ENCODE data around the gene RHBDD1. TPM values are rescaled to one million over a fixed set of nuclear protein-coding genes. Genes with fewer than 3 reads are reported as not detected.
A peak's percentile ranks its signal among the peaks of the same experiment; 100 is the strongest.

RHBDD1 gene
- total and polyA plus RNA-seq, 2 donors (not counting 1 experiment from before 2014, with no cell fraction given), result 21.2 to 128 TPM

GRCh38 chr2:226898897-226899296, 63.0 kb downstream of the RHBDD1 start:
- peaks cover 11% of the 10 kb centered on the region for H3K79me2 ChIP-seq (ENCODE audit: control insufficient read depth, insufficient read depth, low read length)
- no peak overlapping the region for H2AFZ ChIP-seq (ENCODE audit: insufficient read depth, low read depth, low read length, poor library complexity, severe bottlenecking)
- H3K27me3 ChIP-seq (replicated peaks in 1 of 4; ENCODE audit: control extremely low read depth in 1 of 4, control insufficient read depth in 3 of 4, insufficient read depth in 4 of 4, low read length in 3 of 4), result no peaks in the 10 kb centered on the region
- no peak overlapping the region for H3K4me2 ChIP-seq (replicated peaks; ENCODE audit: low read depth, low read length, poor library complexity, severe bottlenecking)
- intact Hi-C loops (cut with micrococcal nuclease), result no loop called here
- peaks cover 14 to 19% of the 10 kb centered on the region in 2 donors for H3K4me1 ChIP-seq (ENCODE audit: control insufficient read depth in 2 of 2, insufficient read depth in 2 of 2, low read length in 2 of 2)
- DNase-seq (no peak), ATAC-seq (ENCODE audit: low read depth) (no peak)
- no CpG with 5 or more reads among the region's 3 CpGs for WGBS (ENCODE audit: insufficient coverage)
- H3K36me3 ChIP-seq (replicated peaks in 1 of 2; ENCODE audit: control extremely low read depth in 1 of 2, control insufficient read depth in 1 of 2, extremely low read depth in 1 of 2, insufficient read depth in 2 of 2, low read length in 1 of 2), result peaks cover 0 to 22% of the 10 kb centered on the region in 2 experiments
- Mint-ChIP-seq H3K27ac (no peak overlapping the region), H3K27me3 (no peaks in the 10 kb centered on the region), H3K9me3 (ENCODE audit: insufficient read depth) (no peaks in the 10 kb centered on the region), H3K4me1 (peaks cover 44% of the 10 kb centered on the region), H3K4me3 (no peak overlapping the region)
- ChIA-PET CTCF (interaction anchor here (0.7 to 1.1 kb wide), 3 partner anchors 59 to 85 kb away, joined by 3 to 4 read pairs (median 3); partner anchors contain the start of gene RHBDD1), POLR2A (no interaction called here)
- no peak overlapping the region for H3K9ac ChIP-seq (ENCODE audit: low read length)
- peak overlapping the region in 1 of 2 donors; percentile 17 for H3K27ac ChIP-seq (ENCODE audit: low read length in 2 of 2)
- no peak overlapping the region for H3K4me3 ChIP-seq (ENCODE audit: control extremely low read depth in 1 of 5, extremely low read depth in 1 of 5, insufficient read depth in 1 of 5, low read depth in 2 of 5, low read length in 4 of 5)
- no peaks in the 10 kb centered on the region for H3K9me3 ChIP-seq (ENCODE audit: control extremely low read depth in 1 of 3, control insufficient read depth in 2 of 3, insufficient read depth in 1 of 3, low read length in 2 of 3)
- H4K20me1 ChIP-seq (ENCODE audit: control insufficient read depth, insufficient read depth, low read length, poor library complexity, severe bottlenecking), result no peaks in the 10 kb centered on the region
- TF ChIP-seq EZH2 (IDR thresholded peaks at IDR 0.05; ENCODE audit: borderline replicate concordance, insufficient read depth, low read depth, low read length, poor library complexity, severe bottlenecking), result no peak
- TF ChIP-seq CTCF (IDR thresholded peaks at IDR 0.05), result no peak

GRCh38 chr2:226902041-226902966, 66.5 kb downstream of the RHBDD1 start:
- Mint-ChIP-seq H3K27me3 (no peaks in the 10 kb centered on the region), H3K4me1 (peaks cover 74% of the 10 kb centered on the region), H3K27ac (peak overlapping the region; percentile 46), H3K4me3 (peak overlapping the region; percentile 1), H3K9me3 (ENCODE audit: insufficient read depth) (no peaks in the 10 kb centered on the region)
- WGBS (ENCODE audit: insufficient coverage), result no CpG with 5 or more reads among the region's 6 CpGs
- ATAC-seq (ENCODE audit: low read depth) (no peak), DNase-seq (no peak)
- Histone ChIP-seq H3K9me3 (ENCODE audit: control extremely low read depth in 1 of 3, control insufficient read depth in 2 of 3, insufficient read depth in 1 of 3, low read length in 2 of 3) (no peaks in the 10 kb centered on the region), H3K36me3 (replicated peaks in 1 of 2; ENCODE audit: control extremely low read depth in 1 of 2, control insufficient read depth in 1 of 2, extremely low read depth in 1 of 2, insufficient read depth in 2 of 2, low read length in 1 of 2) (peaks cover 0 to 11% of the 10 kb centered on the region in 2 experiments), H4K20me1 (ENCODE audit: control insufficient read depth, insufficient read depth, low read length, poor library complexity, severe bottlenecking) (no peaks in the 10 kb centered on the region), H3K9ac (ENCODE audit: low read length) (no peak overlapping the region), H3K79me2 (ENCODE audit: control insufficient read depth, insufficient read depth, low read length) (peaks cover 13% of the 10 kb centered on the region), H3K4me1 (ENCODE audit: control insufficient read depth in 2 of 2, insufficient read depth in 2 of 2, low read length in 2 of 2) (peaks cover 43 to 52% of the 10 kb centered on the region in 2 donors), H3K27me3 (replicated peaks in 1 of 4; ENCODE audit: control extremely low read depth in 1 of 4, control insufficient read depth in 3 of 4, insufficient read depth in 4 of 4, low read length in 3 of 4) (no peaks in the 10 kb centered on the region), H3K4me2 (replicated peaks; ENCODE audit: low read depth, low read length, poor library complexity, severe bottlenecking) (peak overlapping the region; percentile 9), H3K4me3 (ENCODE audit: control extremely low read depth in 1 of 5, extremely low read depth in 1 of 5, insufficient read depth in 1 of 5, low read depth in 2 of 5, low read length in 4 of 5) (no peak overlapping the region), H2AFZ (ENCODE audit: insufficient read depth, low read depth, low read length, poor library complexity, severe bottlenecking) (no peak overlapping the region), H3K27ac (ENCODE audit: low read length in 2 of 2) (no peak overlapping the region)
- CTCF ChIA-PET, result interaction anchor here (1.0 kb wide), 1 partner anchor 82 kb away, joined by 3 read pairs; no protein-coding TSS in a partner anchor
- TF ChIP-seq CTCF (IDR thresholded peaks at IDR 0.05), result no peak
- no peak for TF ChIP-seq EZH2 (IDR thresholded peaks at IDR 0.05; ENCODE audit: borderline replicate concordance, insufficient read depth, low read depth, low read length, poor library complexity, severe bottlenecking)
- intact Hi-C loops (cut with micrococcal nuclease), result no loop called here
- POLR2A ChIA-PET, result no interaction called here
